GM12801 (cell line): ENCODE results near the gene CASP7.

Experiments used
- CTCF ChIP-seq: IDR thresholded peaks from one replicate; pipeline ENCODE4 v1.5.1; 2011; ENCODE audit warnings: control low read depth; ENCODE audit not compliant: insufficient read length; ENCODE audit errors: extremely low read depth

Gene CASP7

GRCh38 chr10:113732966-113733365, 53.3 kb downstream of the CASP7 start:
- no peak for TF ChIP-seq CTCF

- TF ChIP-seq CTCF, result no peak
These were observed 53.9 kb downstream of the CASP7 start for GRCh38 chr10:113733635-113734034.

- TF ChIP-seq CTCF, result no peak
These were observed 56.2 kb downstream of the CASP7 start for GRCh38 chr10:113735913-113736312.

GRCh38 chr10:113736576-113736975, 56.9 kb downstream of the CASP7 start:
- TF ChIP-seq CTCF, result no peak

- no peak for TF ChIP-seq CTCF
These were observed 59.3 kb downstream of the CASP7 start for GRCh38 chr10:113739031-113739430.

GRCh38 chr10:113739577-113739976, 59.9 kb downstream of the CASP7 start:
- TF ChIP-seq CTCF, result no peak

- TF ChIP-seq CTCF, result no peak
These were observed 61.1 kb downstream of the CASP7 start for GRCh38 chr10:113740850-113741249.

GRCh38 chr10:113742466-113742865, 62.8 kb downstream of the CASP7 start:
- no peak for TF ChIP-seq CTCF
